ENCODE data around the gene DTWD2.
"Not testable (repeated sequence)": the region's sequence is repeated elsewhere in the genome, so short reads cannot be mapped to it uniquely, and the experiment has no call there.

DTWD2 gene

DNA sequence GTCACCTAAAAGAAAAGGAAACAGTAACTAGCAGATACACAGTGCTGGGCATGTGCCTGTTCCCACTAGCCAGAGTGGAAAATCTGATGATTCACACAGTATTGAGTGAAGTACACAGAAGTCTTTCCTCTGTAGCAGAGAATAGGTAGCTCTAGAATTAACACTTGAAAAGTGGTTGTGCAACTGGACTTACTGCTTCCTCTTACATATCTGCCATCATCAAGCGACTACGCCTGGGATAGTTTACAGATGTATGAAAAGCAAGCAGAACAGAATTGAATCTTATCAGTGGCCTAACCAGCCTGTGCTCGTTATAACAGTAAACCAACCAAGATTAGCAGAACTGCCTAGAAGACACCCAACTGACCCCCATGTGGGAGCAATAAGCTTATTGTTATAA lies 130.6 kb downstream of the DTWD2 start:
- no peak overlapping the region for H3K4me3 ChIP-seq (ENCODE audit: low read depth, low read length)
- TF ChIP-seq, protein P1, sequence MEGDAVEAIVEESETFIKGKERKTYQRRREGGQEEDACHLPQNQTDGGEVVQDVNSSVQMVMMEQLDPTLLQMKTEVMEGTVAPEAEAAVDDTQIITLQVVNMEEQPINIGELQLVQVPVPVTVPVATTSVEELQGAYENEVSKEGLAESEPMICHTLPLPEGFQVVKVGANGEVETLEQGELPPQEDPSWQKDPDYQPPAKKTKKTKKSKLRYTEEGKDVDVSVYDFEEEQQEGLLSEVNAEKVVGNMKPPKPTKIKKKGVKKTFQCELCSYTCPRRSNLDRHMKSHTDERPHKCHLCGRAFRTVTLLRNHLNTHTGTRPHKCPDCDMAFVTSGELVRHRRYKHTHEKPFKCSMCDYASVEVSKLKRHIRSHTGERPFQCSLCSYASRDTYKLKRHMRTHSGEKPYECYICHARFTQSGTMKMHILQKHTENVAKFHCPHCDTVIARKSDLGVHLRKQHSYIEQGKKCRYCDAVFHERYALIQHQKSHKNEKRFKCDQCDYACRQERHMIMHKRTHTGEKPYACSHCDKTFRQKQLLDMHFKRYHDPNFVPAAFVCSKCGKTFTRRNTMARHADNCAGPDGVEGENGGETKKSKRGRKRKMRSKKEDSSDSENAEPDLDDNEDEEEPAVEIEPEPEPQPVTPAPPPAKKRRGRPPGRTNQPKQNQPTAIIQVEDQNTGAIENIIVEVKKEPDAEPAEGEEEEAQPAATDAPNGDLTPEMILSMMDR (IDR thresholded peaks at IDR 0.05; ENCODE audit: low read depth, low read length) = no peak

DNA sequence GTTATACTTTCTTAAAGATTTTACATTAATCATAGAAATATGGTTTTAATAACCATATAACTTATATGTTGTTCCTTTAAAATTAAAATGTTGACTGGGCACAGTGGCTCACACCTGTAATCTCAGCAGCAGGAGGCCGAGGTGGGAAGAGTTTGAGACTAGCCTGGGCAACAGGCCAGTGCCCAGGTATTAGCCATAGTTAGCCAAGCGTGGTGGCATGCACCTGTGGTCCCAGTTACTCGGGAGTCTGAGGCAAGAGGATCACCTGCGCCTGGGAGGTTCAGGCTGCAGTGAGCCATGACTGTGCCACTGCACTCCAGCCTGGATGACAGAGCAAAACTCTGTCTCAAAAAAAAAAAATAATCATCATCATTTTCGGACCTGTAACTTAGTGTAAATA lies 133.5 kb downstream of the DTWD2 start:
- no peak overlapping the region for H3K4me3 ChIP-seq (ENCODE audit: low read depth, low read length)
- TF ChIP-seq, protein P1 (IDR thresholded peaks at IDR 0.05; ENCODE audit: low read depth, low read length) = no peak

DNA sequence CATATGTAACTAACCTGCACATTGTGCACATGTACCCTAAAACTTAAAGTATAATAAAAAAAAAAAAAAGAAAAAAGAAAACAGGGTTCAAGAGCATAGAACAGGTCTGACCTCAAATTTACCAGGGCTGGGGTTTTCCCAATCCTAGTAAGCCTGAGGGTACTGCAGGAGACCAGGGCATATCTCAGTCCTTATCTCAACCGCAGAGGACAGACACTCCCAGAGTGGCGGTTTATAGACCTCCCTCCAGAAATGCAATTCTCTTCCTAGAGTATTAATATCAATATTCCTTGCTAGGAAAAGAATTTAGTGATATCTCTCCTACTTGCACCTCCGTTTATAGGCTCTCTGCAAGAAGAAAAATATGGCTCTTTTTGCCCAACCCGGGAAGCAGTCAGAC lies 136.6 kb downstream of the DTWD2 start:
- not testable (repeated sequence) for H3K4me3 ChIP-seq (ENCODE audit: low read depth, low read length)

DNA sequence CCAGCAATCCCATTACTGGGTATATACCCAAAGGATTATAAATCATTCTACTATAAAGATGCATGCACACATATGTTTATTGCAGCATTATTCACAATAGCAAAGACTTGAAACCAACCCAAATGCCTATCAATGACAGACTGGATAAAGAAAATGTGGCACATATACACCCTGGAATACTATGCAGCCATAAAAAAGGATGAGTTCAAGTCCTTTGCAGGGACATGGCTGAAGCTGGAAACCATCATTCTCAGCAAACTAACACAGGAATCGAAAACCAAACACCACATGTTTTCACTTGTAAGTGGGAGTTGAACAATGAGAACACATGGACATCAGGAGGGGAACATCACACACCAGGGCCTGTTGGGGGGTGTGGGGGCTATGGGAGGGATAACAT lies 138.8 kb downstream of the DTWD2 start:
- H3K4me3 ChIP-seq (ENCODE audit: low read depth, low read length) = not testable (repeated sequence)

DNA sequence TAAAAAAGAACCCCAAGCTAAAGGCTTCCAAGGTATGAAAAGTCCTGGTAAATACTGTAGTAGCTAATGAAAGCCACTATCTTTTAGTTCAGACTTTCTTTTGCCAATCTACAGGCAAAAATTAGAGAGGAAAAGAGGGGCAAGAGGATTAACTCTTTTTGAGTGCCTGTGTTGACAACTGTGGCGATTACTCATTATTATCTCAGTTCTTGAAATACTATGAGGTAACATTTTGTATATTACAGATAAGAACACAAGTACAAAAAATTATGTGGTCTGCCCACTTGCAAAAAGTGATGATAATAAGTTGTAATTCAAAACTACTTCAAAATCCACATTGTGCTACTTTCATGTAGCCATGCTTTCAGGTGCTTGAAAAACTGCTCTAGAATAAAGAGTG lies 144.0 kb downstream of the DTWD2 start:
- no peak overlapping the region for H3K4me3 ChIP-seq (ENCODE audit: low read depth, low read length)
- TF ChIP-seq, protein P1 (IDR thresholded peaks at IDR 0.05; ENCODE audit: low read depth, low read length) = no peak

DNA sequence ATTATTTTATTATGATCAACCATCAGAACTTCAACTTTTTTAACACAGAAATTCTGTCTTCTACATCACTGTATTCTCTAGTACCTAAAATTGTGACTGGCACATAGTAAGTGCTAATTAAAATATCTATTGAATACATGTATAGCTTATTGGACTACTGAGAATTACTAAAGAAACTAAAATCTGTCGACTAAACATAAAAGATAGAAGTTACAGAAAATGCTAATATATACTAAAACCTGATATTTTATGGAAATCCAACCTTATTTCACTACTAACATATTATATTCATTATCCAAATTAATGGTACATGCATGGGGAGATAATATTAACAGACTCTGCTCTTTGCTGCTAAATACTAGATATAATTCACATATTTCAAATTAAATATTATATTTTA lies 153.6 kb downstream of the DTWD2 start:
- H3K4me3 ChIP-seq (ENCODE audit: low read depth, low read length) = no peak overlapping the region
- TF ChIP-seq, protein P1 (IDR thresholded peaks at IDR 0.05; ENCODE audit: low read depth, low read length) = no peak

DNA sequence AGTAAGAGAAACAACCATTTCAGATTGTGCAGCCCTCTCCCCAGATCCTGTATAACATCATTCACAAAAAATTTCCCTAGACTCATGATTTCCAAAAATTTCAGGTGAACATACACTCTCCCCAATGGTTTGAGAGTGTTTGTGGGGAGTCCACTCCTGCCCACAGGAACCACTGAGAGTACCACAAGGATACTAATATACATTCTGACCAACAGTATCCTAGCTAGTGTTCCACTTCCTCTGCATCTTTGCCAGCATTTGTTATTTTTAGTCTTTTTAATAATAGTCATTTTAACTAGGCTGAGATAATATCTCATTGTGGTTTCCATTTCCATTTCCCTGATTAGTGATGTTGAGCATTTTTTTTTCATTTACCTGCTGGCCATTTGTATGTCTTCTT lies 155.4 kb downstream of the DTWD2 start:
- TF ChIP-seq, protein P1 (IDR thresholded peaks at IDR 0.05; ENCODE audit: low read depth, low read length) = no peak
- no peak overlapping the region for H3K4me3 ChIP-seq (ENCODE audit: low read depth, low read length)

DNA sequence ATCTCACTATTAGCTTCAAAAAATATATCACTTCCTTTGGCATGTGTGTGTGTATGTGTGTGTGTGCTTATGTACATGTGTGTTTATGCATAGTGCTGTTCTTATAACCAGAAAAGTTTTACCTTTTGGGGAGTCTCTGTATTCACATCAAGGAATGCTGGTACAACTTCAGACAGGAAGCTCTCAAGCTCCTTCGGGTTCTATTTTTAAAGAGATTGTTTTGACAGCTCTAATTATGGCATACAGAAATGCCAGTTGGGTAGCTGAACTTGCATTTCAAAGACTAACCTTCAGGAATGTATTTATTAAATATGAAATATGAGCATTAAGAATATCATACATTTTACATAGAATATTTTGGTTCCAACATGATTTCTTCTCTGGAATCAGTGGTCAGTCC lies 163.1 kb downstream of the DTWD2 start:
- H3K4me3 ChIP-seq (ENCODE audit: low read depth, low read length) = no peak overlapping the region
- TF ChIP-seq, protein P1 (IDR thresholded peaks at IDR 0.05; ENCODE audit: low read depth, low read length) = no peak

DNA sequence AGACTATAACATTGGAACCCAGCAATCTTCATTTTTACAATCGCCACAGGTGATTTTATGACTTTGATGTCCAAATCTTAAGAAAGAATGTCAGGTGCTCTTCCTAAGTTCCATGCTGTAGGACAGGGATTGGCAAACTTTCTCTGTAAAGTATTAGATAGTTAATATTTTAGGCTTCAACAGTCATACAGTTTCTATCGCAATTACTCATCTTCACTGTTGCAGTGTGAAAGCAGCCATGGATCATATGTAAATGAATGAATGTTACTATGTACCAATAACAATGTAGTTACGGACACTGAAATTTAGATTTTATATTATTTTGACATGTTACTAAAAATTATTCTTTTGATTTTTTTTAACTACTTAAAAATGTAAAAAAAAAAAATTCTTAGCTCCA lies 169.7 kb downstream of the DTWD2 start:
- TF ChIP-seq, protein P1 (IDR thresholded peaks at IDR 0.05; ENCODE audit: low read depth, low read length) = no peak
- no peak overlapping the region for H3K4me3 ChIP-seq (ENCODE audit: low read depth, low read length)
